Activated CD4-positive, alpha-beta memory T cell treated with anti-CD3 and anti-CD28 coated beads, Interleukin-2, amount 10 ng/mL, durations not matched to agents 7 days and 5 days (primary cell): ENCODE results near the gene PSMB10. TPM values are rescaled to one million over a fixed set of nuclear protein-coding genes. Genes with fewer than 3 reads are reported as not detected.

Source experiments
- CTCF ChIA-PET: fragments of 350-600 bp; sonication (Branson Sonifier 250); formaldehyde crosslinking; loops from one replicate; lab custom pipeline; 2021; ENCODE audit warnings: antibody characterized with exemption, inconsistent platforms; lab: Charles Lee
- POLR2A ChIA-PET: fragments of 350-600 bp; sonication (Branson Sonifier 250); formaldehyde crosslinking; loops from one replicate; lab custom pipeline; 2021; ENCODE audit warnings: antibody characterized with exemption; lab: Charles Lee
- DNase-seq: peaks from one replicate; pipeline ENCODE4 v3.0.0-alpha.2; 2020
- H3K27ac Mint-ChIP-seq: one replicate; pipeline ENCODE4 v1.8.0; 2021; ENCODE audit warnings: mild to moderate bottlenecking, mixed read lengths
- H3K27me3 Mint-ChIP-seq: one replicate; pipeline ENCODE4 v1.8.0; 2021; ENCODE audit warnings: mixed read lengths
- H3K36me3 Mint-ChIP-seq: one replicate; pipeline ENCODE4 v1.8.0; 2021; ENCODE audit warnings: low read depth, mixed read lengths
- H3K4me1 Mint-ChIP-seq: one replicate; pipeline ENCODE4 v1.8.0; 2021; ENCODE audit warnings: mixed read lengths
- H3K4me3 Mint-ChIP-seq: one replicate; pipeline ENCODE4 v1.8.0; 2021; ENCODE audit warnings: mild to moderate bottlenecking, mixed read lengths
- H3K9me3 Mint-ChIP-seq: one replicate; pipeline ENCODE4 v1.8.0; 2021; ENCODE audit warnings: mixed read lengths
- total RNA-seq, 2 experiments: library from RNA; stranded (reverse); gene quantifications; one replicate each; pipeline ENCODE4 v1.2.3, GENCODE V29; 2021

PSMB10 gene
- total RNA-seq, 2 experiments from 2014 or later = 236 to 241 TPM

DNA sequence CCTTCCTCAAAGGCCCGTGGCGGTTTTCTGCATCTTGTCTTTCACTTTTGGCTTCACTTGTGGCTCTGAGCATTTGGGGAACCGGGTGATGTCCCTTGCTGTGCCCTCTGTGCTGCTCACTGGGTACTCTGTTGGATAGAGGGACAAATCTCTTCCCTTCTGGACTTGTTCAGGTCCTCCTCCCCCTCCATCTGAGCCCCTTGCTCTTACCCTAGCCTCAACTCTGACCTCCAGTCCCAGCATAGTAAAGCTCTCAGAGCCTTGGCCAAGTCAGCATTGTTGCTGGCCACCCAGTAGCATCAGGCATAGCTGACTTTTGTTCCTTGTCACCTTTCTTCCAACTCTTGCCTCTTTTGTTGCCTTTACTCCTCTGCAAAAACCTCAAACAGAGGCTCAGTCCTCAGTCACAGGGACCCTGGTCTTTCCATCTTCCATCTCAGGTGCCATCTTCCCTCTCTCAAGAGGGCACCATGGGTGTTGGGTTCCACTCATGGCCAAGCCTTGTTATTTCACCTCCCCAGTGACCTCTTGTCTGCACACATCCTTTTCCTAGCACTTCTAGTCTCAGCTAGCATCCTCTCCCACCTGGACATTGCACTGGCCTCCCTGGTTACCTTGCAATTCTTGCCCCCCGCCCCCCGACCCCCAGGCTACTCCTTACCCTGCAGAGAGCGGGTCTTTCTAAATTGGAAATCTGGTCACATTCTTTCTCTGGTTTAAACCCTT is 393 bp upstream of the PSMB10 start:
- H3K27me3 Mint-ChIP-seq = no peaks in the 10 kb centered on the region
- ChIA-PET POLR2A (interaction anchor here (0.6 to 5.2 kb wide), 42 partner anchors 10 to 691 kb away, joined by 3 to 42 read pairs (median 6); partner anchors contain the start of genes ATP6V0D1, CTCF, DDX28 and DPEP2), CTCF (interaction anchor here (0.7 to 4.3 kb wide), 11 partner anchors 8 to 375 kb away, joined by 3 to 22 read pairs (median 4); partner anchors contain the start of genes CTCF, DDX28, DUS2 and NFATC3)
- H3K27ac Mint-ChIP-seq = peak overlapping the region; percentile 97
- DNase-seq = peak; percentile 88
- peaks cover 54% of the 10 kb centered on the region for H3K4me1 Mint-ChIP-seq
- H3K9me3 Mint-ChIP-seq = no peaks in the 10 kb centered on the region
- peaks cover 55% of the 10 kb centered on the region for H3K36me3 Mint-ChIP-seq
- H3K4me3 Mint-ChIP-seq = peak overlapping the region; percentile 100

DNA sequence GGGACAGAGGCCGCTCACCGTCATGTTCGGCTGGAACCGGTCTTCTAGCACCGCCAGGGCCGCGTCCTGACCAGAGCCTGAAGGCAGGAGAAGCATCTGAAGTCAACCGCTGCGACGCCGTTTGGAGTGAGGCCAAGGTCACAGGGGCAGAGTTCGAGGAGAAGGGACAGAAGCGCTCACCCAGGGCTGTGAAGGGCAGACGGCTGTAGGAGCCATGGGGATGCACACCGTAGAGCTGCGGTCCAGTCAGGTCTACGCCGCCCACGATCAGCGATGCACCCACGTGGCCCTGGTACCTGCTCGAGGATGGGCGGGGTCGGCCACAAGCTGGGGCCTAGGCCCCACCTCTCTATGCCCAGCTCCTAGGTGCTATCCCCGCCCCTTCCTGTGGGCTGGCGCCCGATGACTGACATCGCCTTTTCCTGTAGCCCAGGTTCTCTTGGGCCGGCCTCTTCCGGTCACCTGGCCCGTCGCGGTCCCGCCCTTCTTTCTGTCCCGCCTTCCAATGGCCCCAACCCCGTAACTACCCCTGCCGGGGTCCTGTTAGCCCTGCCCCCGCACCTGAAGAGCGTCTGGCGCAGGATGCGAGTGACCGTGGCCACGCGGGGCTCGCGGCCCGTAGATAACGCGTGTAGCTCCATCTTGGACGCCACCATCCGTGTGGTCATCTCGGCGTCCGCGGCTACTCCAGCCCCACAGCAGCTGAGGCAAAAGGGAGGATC is 1.1 kb downstream of the PSMB10 start:
- H3K9me3 Mint-ChIP-seq = no peaks in the 10 kb centered on the region
- peaks cover 62% of the 10 kb centered on the region for H3K36me3 Mint-ChIP-seq
- H3K4me1 Mint-ChIP-seq = peaks cover 44% of the 10 kb centered on the region
- DNase-seq = peak; percentile 97
- H3K27me3 Mint-ChIP-seq = no peaks in the 10 kb centered on the region
- peak overlapping the region; percentile 100 for H3K4me3 Mint-ChIP-seq
- peak overlapping the region; percentile 97 for H3K27ac Mint-ChIP-seq
- CTCF ChIA-PET = interaction anchor here (0.6 to 4.3 kb wide), 18 partner anchors 45 to 415 kb away, joined by 3 to 22 read pairs (median 4); partner anchors contain the start of genes CTCF, DDX28, DUS2 and NFATC3
- POLR2A ChIA-PET = interaction anchor here (0.6 to 5.2 kb wide), 55 partner anchors 10 to 691 kb away, joined by 3 to 42 read pairs (median 5); partner anchors contain the start of genes ACD, CTCF, DDX28 and DPEP2

DNA sequence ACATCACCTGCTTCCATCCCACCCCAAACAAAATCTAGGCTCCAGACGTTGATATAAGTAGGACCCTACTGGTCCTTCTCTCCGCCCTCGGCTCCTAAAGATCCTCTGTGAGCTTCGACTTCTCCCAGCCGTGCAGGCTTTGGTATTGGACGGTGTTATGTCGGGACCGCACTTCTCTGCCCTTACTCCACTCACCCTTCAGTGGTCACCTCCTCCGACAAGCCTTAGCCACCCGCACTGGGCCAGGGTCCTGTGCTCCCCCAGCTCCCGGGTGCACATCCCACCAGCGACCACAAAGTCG is 1.6 kb downstream of the PSMB10 start:
- Mint-ChIP-seq H3K36me3 (peaks cover 61% of the 10 kb centered on the region), H3K9me3 (no peaks in the 10 kb centered on the region), H3K4me1 (peaks cover 39% of the 10 kb centered on the region), H3K27me3 (no peaks in the 10 kb centered on the region), H3K4me3 (peak overlapping the region; percentile 100), H3K27ac (peak overlapping the region; percentile 97)
- no peak for DNase-seq
- CTCF ChIA-PET = interaction anchor here (1.1 to 4.3 kb wide), 13 partner anchors 46 to 388 kb away, joined by 3 to 22 read pairs (median 5); partner anchors contain the start of genes CTCF and NRN1L
- POLR2A ChIA-PET = interaction anchor here (0.6 to 5.2 kb wide), 42 partner anchors 10 to 691 kb away, joined by 3 to 42 read pairs (median 6); partner anchors contain the start of genes ACD, CTCF, DDX28 and DPEP2

DNA sequence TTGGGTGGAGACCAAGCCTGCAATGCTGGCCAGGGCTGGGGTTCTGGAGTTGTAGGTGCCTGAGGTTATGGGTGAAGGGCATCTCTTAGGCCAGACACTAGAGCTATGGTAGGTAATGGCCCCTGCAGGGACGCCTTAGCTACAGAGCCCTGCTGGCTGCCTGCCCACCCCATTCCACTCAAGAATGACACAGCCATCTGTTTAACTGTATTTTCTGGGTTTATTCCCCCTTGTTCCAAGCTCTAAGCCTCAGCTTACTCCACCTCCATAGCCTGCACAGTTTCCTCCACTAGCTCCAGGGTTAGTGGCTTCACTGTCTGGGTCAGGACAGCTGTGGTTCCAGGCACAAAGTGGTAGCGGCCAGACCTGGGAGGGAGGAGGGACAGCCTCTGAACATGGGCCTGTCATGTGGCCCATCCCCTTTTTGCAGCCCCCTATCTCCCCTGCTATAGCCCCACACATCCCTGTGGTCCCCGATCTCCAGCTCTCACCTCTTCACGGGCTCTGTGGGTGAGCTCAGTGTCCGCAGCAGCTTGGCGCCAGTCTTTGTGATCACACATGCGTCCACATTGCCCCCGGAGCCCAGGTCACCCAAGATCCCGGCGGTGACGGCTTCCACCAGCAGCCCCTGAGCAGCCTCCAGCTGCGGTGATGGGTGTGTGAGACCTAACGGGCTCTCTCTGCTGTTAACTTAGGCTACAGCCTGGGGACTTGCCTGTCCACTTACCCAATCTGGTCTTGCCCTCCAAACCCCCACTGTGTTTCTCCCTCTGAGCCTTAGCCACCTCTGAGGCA is 2.1 kb downstream of the PSMB10 start:
- Mint-ChIP-seq H3K4me1 (peaks cover 34% of the 10 kb centered on the region), H3K36me3 (peaks cover 56% of the 10 kb centered on the region), H3K4me3 (no peak overlapping the region), H3K27ac (peak overlapping the region; percentile 97), H3K9me3 (no peaks in the 10 kb centered on the region), H3K27me3 (no peaks in the 10 kb centered on the region)
- ChIA-PET POLR2A (interaction anchor here (0.9 to 5.2 kb wide), 18 partner anchors 11 to 153 kb away, joined by 3 to 42 read pairs (median 10); partner anchors contain the start of genes DDX28, DUS2, EDC4 and NFATC3), CTCF (interaction anchor here (1.3 to 4.3 kb wide), 10 partner anchors 51 to 372 kb away, joined by 3 to 22 read pairs (median 6); partner anchors contain the start of genes CTCF and NRN1L)
- no peak for DNase-seq

DNA sequence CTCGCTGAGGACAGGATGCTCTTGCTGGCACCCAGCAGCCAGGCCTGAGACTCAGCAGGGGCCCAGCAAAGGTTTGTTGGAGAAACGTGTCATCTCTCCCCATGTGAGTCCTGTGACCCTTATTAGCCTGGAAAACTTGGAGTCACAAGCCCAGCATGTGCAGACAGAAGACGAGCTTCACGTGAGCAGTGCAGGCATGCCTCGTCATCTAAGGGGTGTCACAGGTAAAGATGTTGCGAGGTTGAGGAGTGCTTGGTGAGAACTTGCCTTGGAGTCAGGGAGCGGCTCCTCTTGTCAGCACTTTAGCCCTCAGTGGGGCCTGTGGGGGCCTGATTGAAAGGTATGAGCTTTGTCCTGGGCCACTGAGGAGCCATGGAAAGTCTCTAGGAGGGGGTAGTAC is 2.8 kb downstream of the PSMB10 start:
- peaks cover 55% of the 10 kb centered on the region for H3K36me3 Mint-ChIP-seq
- CTCF ChIA-PET = interaction anchor here (2.1 to 4.3 kb wide), 2 partner anchors 50 to 117 kb away, joined by 11 to 22 read pairs; partner anchors contain the start of gene NRN1L
- no peak overlapping the region for H3K4me3 Mint-ChIP-seq
- H3K4me1 Mint-ChIP-seq = peaks cover 29% of the 10 kb centered on the region
- POLR2A ChIA-PET = interaction anchor here (0.6 to 5.2 kb wide), 10 partner anchors 10 to 141 kb away, joined by 3 to 42 read pairs (median 4); partner anchors contain the start of genes EDC4 and PSKH1
- H3K27ac Mint-ChIP-seq = no peak overlapping the region
- no peaks in the 10 kb centered on the region for H3K27me3 Mint-ChIP-seq
- H3K9me3 Mint-ChIP-seq = no peaks in the 10 kb centered on the region
- no peak for DNase-seq

DNA sequence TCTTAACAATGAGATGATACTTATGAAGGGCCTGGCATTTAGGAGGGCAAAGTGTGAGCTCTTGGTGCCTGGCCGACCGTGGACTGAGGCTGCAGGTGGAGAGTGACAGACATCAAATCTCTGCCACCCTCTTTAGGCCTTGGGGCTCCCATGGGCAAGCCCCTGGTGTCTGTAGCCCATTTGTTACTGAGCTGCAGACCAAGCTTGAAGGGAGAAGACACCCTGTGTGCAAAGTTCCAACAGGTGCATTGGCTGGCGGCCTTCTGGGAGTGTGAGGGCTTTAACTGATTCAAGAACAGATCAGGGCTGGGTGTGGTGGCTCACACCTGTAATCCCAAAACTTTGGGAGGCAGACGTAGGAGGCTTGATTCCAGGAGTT is 4.2 kb downstream of the PSMB10 start:
- no peak overlapping the region for H3K4me3 Mint-ChIP-seq
- POLR2A ChIA-PET = interaction anchor here (0.9 to 5.2 kb wide), 3 partner anchors 9 to 99 kb away, joined by 3 to 42 read pairs (median 3); no protein-coding TSS in a partner anchor
- DNase-seq = no peak
- no peak overlapping the region for H3K27ac Mint-ChIP-seq
- CTCF ChIA-PET = interaction anchor here (0.9 to 1.0 kb wide), 2 partner anchors 9 to 10 kb away, joined by 4 read pairs; no protein-coding TSS in a partner anchor
- H3K9me3 Mint-ChIP-seq = no peaks in the 10 kb centered on the region
- peaks cover 55% of the 10 kb centered on the region for H3K36me3 Mint-ChIP-seq
- H3K4me1 Mint-ChIP-seq = peaks cover 28% of the 10 kb centered on the region
- no peaks in the 10 kb centered on the region for H3K27me3 Mint-ChIP-seq

DNA sequence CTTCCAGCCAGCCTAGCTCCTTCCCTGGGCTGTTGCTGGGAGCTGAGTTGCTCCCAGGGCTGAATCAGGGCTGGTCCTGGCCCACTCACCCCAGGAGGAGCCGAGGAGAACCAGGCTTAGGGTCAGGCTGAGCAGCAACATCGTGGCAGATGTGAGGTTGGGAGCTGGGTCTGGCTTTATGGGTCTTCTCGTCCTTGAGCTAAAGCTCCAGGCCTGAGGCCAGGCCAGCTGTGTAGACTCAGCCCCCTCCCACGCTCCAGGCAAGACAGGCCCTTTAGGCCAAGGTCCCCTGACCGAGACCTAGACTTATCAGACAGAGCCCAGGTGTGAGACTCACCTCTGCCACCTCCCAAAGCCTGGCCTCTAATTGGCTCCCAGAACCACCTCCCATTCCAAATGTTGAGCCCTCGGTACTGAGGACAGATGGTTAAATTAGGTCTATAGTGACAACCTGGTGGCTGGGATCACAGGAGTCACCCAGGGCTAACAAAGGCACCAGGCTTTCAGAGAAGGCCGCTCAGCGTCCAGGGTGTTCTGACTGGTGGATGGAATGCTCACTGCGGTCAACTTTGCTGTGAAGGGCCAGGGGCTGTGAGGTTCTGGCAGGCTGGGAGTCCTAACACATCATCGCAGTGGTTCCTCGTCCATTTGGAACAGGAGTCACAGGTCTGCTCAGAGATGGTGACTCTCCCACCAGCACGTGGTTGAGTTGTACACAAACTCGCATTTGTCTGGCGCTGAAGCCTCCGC is 4.8 kb downstream of the PSMB10 start, which contains the start of gene CTRL:
TSS of gene CTRL (minus strand) at position 151 of the 750 bp plus-strand sequence. CDS start at position 141, 10 bp downstream.
- ChIA-PET CTCF (interaction anchor here (0.9 to 1.0 kb wide), 2 partner anchors 9 to 28 kb away, joined by 3 to 4 read pairs; no protein-coding TSS in a partner anchor), POLR2A (interaction anchor here (1.0 to 5.2 kb wide), 6 partner anchors 8 to 132 kb away, joined by 3 to 42 read pairs (median 4); no protein-coding TSS in a partner anchor)
- no peaks in the 10 kb centered on the region for H3K9me3 Mint-ChIP-seq
- H3K27me3 Mint-ChIP-seq = no peaks in the 10 kb centered on the region
- no peak within 1 kb of the TSS for H3K4me3 Mint-ChIP-seq
- peaks cover 23% of the 10 kb centered on the region for H3K4me1 Mint-ChIP-seq
- H3K27ac Mint-ChIP-seq = peak within 1 kb of the TSS; percentile 2
- no peak for DNase-seq
- peaks cover 50% of the 10 kb centered on the region for H3K36me3 Mint-ChIP-seq

DNA sequence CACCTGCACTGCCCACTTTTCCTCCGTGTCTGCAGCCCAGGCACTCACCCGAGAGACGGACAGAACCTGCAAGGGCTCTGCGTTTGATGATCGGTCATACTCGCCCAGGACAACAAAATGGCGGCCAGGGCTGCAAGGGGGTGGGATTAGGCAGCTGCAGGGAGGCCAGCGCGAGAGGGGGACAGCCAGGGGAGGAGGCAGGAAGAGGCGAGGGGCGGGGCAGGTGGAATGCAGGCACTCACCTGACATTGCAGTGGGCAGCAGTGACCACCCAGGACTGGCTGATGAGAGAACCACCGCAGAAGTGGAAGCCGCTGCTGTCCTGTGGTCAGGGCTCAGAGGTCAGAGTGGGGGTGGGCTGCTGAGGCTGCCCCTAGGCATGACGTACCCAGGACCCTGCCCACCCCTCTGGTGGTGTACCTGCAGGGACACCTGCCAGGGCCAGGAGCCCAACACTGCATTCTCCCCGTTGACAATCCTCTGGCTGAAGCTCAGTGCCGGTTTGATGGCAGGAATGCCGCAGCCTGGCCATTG is 5.9 kb downstream of the PSMB10 start:
- Mint-ChIP-seq H3K4me1 (peaks cover 20% of the 10 kb centered on the region), H3K9me3 (no peaks in the 10 kb centered on the region), H3K36me3 (peaks cover 40% of the 10 kb centered on the region), H3K27me3 (no peaks in the 10 kb centered on the region), H3K4me3 (no peak overlapping the region), H3K27ac (no peak overlapping the region)
- CTCF ChIA-PET = interaction anchor here (0.9 kb wide), 1 partner anchor 27 kb away, joined by 3 read pairs; no protein-coding TSS in a partner anchor
- DNase-seq = no peak
- POLR2A ChIA-PET = interaction anchor here (1.0 to 1.6 kb wide), 5 partner anchors 8 to 134 kb away, joined by 3 to 5 read pairs (median 4); no protein-coding TSS in a partner anchor

DNA sequence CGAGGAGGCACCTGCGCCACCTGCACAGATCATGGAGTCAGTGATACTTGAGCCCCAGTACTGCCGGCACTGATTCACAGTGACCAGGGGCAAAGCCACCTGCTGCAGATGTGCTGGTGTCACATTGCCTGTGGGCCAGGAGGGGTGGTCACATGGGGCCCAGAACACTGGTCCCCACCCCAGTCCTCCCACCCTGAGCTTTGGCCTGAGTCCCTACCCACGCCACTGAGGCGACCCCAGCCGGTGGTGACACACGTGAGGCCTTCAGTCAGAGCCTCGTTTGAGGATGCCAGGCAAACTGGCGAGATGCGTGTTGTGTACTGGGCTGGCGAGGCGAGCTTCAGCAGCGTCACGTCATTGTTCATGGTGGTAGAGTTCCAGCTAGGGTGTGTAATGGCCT is 6.5 kb downstream of the PSMB10 start:
- H3K36me3 Mint-ChIP-seq = peaks cover 34% of the 10 kb centered on the region
- peaks cover 17% of the 10 kb centered on the region for H3K4me1 Mint-ChIP-seq
- no peak overlapping the region for H3K27ac Mint-ChIP-seq
- H3K9me3 Mint-ChIP-seq = no peaks in the 10 kb centered on the region
- CTCF ChIA-PET = interaction anchor here (2.2 kb wide), 1 partner anchor 110 kb away, joined by 7 read pairs; no protein-coding TSS in a partner anchor
- POLR2A ChIA-PET = interaction anchor here (1.6 kb wide), 1 partner anchor 10 kb away, joined by 4 read pairs; no protein-coding TSS in a partner anchor
- DNase-seq = no peak
- no peaks in the 10 kb centered on the region for H3K27me3 Mint-ChIP-seq
- H3K4me3 Mint-ChIP-seq = no peak overlapping the region

DNA sequence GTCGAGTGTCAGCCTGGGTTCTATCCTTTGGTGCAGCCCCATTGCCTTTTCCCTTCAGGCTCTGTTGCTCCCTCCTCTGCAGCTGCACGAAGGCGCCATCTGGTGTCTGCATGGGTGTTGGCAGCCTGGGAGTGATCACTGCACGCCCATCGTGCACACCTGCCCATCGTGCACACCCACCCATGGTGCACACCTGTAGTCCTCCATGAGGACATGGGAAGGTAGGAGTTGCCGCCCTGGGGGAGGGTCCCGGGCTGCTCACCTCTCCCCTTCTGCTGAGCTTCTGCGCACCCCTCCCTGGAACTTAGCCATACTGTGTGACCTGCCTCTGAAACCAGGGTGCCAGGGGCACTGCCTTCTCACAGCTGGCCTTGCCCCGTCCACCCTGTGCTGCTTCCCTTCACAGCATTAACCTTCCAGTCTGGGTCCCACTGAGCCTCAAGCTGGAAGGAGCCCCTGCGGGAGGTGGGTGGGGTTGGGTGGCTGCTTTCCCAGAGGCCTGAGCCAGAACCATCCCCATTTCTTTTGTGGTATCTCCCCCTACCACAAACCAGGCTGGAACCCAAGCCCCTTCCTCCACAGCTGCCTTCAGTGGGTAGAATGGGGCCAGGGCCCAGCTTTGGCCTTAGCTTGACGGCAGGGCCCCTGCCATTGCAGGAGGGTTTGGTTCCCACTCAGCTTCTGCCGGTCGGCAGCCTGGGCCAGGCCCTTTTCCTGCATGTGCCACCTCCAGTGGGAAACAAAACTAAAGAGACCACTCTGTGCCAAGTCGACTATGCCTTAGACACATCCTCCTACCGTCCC is 7.9 kb downstream of the PSMB10 start:
- no peaks in the 10 kb centered on the region for H3K9me3 Mint-ChIP-seq
- ChIA-PET CTCF (interaction anchor here (0.8 to 2.2 kb wide), 11 partner anchors 8 to 112 kb away, joined by 3 to 14 read pairs (median 4); no protein-coding TSS in a partner anchor), POLR2A (interaction anchor here (0.9 kb wide), 2 partner anchors 39 to 46 kb away, joined by 3 read pairs; no protein-coding TSS in a partner anchor)
- peaks cover 2% of the 10 kb centered on the region for H3K4me1 Mint-ChIP-seq
- H3K27me3 Mint-ChIP-seq = no peaks in the 10 kb centered on the region
- H3K4me3 Mint-ChIP-seq = no peak overlapping the region
- H3K36me3 Mint-ChIP-seq = peaks cover 20% of the 10 kb centered on the region
- peak; percentile 82 for DNase-seq
- no peak overlapping the region for H3K27ac Mint-ChIP-seq
